ENCODE data around the gene ZFP36L2.

ZFP36L2 gene

GRCh38 chr2:43226558-43226954 lies at the start of gene ZFP36L2:
Gene ZFP36L2 (minus strand): TSS chr2:43226606. CDS start chr2:43226315, 291 bp downstream.
- DNase-seq (ENCODE audit: low spot score), result peak; percentile 96

GRCh38 chr2:43274721-43275120 lies 48.3 kb upstream of the ZFP36L2 start:
- no peak for DNase-seq (ENCODE audit: low spot score)

GRCh38 chr2:43274055-43274454 lies 47.6 kb upstream of the ZFP36L2 start:
- DNase-seq (ENCODE audit: low spot score), result no peak

- no peak for DNase-seq (ENCODE audit: low spot score)
Observed at GRCh38 chr2:43273529-43273928, 47.1 kb upstream of the ZFP36L2 start.

GRCh38 chr2:43270930-43271615 lies 44.7 kb upstream of the ZFP36L2 start:
- DNase-seq (ENCODE audit: low spot score), result no peak

- DNase-seq (ENCODE audit: low spot score), result no peak
Observed at GRCh38 chr2:43270461-43270860, 44.1 kb upstream of the ZFP36L2 start.

GRCh38 chr2:43269706-43270105 lies 43.3 kb upstream of the ZFP36L2 start:
- no peak for DNase-seq (ENCODE audit: low spot score)

- no peak for DNase-seq (ENCODE audit: low spot score)
Observed at GRCh38 chr2:43269074-43269572, 42.7 kb upstream of the ZFP36L2 start.

- no peak for DNase-seq (ENCODE audit: low spot score)
Observed at GRCh38 chr2:43268066-43268953, 41.9 kb upstream of the ZFP36L2 start.

GRCh38 chr2:43267381-43267780 lies 41.0 kb upstream of the ZFP36L2 start:
- no peak for DNase-seq (ENCODE audit: low spot score)

- no peak for DNase-seq (ENCODE audit: low spot score)
Observed at GRCh38 chr2:43266711-43267111, 40.3 kb upstream of the ZFP36L2 start.

GRCh38 chr2:43265421-43265820 lies 39.0 kb upstream of the ZFP36L2 start:
- DNase-seq (ENCODE audit: low spot score), result no peak

GRCh38 chr2:43265001-43265400 lies 38.6 kb upstream of the ZFP36L2 start:
- no peak for DNase-seq (ENCODE audit: low spot score)

GRCh38 chr2:43262951-43263350 lies 36.5 kb upstream of the ZFP36L2 start:
- DNase-seq (ENCODE audit: low spot score), result no peak

- DNase-seq (ENCODE audit: low spot score), result no peak
Observed at GRCh38 chr2:43262239-43262638, 35.8 kb upstream of the ZFP36L2 start.

- no peak for DNase-seq (ENCODE audit: low spot score)
Observed at GRCh38 chr2:43259512-43259911, 33.1 kb upstream of the ZFP36L2 start.

- no peak for DNase-seq (ENCODE audit: low spot score)
Observed at GRCh38 chr2:43258547-43259156, 32.2 kb upstream of the ZFP36L2 start.

GRCh38 chr2:43255296-43255910 lies 29.0 kb upstream of the ZFP36L2 start:
- DNase-seq (ENCODE audit: low spot score), result no peak

GRCh38 chr2:43254331-43254730 lies 27.9 kb upstream of the ZFP36L2 start:
- DNase-seq (ENCODE audit: low spot score), result no peak

GRCh38 chr2:43251171-43251731 lies 24.8 kb upstream of the ZFP36L2 start:
- no peak for DNase-seq (ENCODE audit: low spot score)

- DNase-seq (ENCODE audit: low spot score), result no peak
Observed at GRCh38 chr2:43250015-43250414, 23.6 kb upstream of the ZFP36L2 start.

- DNase-seq (ENCODE audit: low spot score), result no peak
Observed at GRCh38 chr2:43248621-43249020, 22.2 kb upstream of the ZFP36L2 start.

Data from HuH-7.5 (cell line).